ENCODE results near the gene ADGRG1.

The ADGRG1 gene

GRCh38 chr16:57644383-57645014 lies 16.1 kb downstream of the ADGRG1 start:
- no peak overlapping the region; a peak in 1 of 4 replicates for H3K4me3 ChIP-seq (ENCODE audit: low read depth in 1 of 2, low read length in 2 of 2)
- H3K27ac ChIP-seq (ENCODE audit: low read length) = peak overlapping the region; percentile 86
- no peak overlapping the region; the same call in 1 of the 2 replicates for H3K9ac ChIP-seq (ENCODE audit: low read depth, low read length)
- H2AFZ ChIP-seq (ENCODE audit: low read depth, low read length) = no peak overlapping the region
- H4K20me1 ChIP-seq (ENCODE audit: insufficient read depth, low read length) = no peaks in the 10 kb centered on the region
- peaks cover 64% of the 10 kb centered on the region for H3K4me1 ChIP-seq (ENCODE audit: insufficient read depth, low read length)
- peak overlapping the region; percentile 30; the same call in 1 of the 2 replicates for H3K4me2 ChIP-seq (ENCODE audit: insufficient read depth, low read length)
- ATAC-seq (ENCODE audit: insufficient read depth, low read depth) (no peak), DNase-seq (no peak)
- TF ChIP-seq CTCF (IDR thresholded peaks at IDR 0.05; ENCODE audit: borderline replicate concordance, extremely low read depth, low read length, poor library complexity, severe bottlenecking) = no peak
- TF ChIP-seq EZH2 (IDR thresholded peaks at IDR 0.05; ENCODE audit: borderline replicate concordance, low read depth, low read length, severe bottlenecking) = no peak
- no peaks in the 10 kb centered on the region for H3K27me3 ChIP-seq (ENCODE audit: insufficient read depth, low read length, poor library complexity)
- H3K9me3 ChIP-seq (ENCODE audit: insufficient read depth, low read length, severe bottlenecking) = no peaks in the 10 kb centered on the region
- no peaks in the 10 kb centered on the region for H3K36me3 ChIP-seq (ENCODE audit: insufficient read depth, low read length)
- H3K79me2 ChIP-seq (ENCODE audit: insufficient read depth, low read length) = no peaks in the 10 kb centered on the region

DNA sequence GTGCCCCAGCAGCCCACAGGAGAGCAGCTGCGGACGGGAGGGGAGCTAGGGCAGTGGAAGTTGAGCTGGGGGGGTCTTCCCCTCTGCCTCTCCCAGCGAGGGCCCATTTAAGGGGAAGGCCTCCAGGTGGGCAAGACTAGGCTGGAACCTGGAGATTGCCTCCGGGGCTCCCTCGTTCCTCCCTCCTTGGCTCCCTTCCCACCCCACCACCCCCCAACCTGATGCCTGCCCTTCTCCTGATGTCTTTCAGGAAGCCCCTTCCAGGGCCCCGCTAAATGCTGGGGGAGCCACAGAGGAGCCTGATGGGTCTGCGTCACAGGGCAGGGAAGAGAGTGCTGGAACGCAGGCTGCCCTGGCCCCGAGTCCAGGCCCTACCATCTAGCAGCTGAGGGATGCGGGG lies 16.7 kb downstream of the ADGRG1 start:
- ATAC-seq (ENCODE audit: insufficient read depth, low read depth) = no peak
- Histone ChIP-seq H3K4me3 (ENCODE audit: low read depth in 1 of 2, low read length in 2 of 2) (no peak overlapping the region), H3K9ac (ENCODE audit: low read depth, low read length) (no peak overlapping the region), H3K27me3 (ENCODE audit: insufficient read depth, low read length, poor library complexity) (no peaks in the 10 kb centered on the region), H4K20me1 (ENCODE audit: insufficient read depth, low read length) (no peaks in the 10 kb centered on the region), H3K9me3 (ENCODE audit: insufficient read depth, low read length, severe bottlenecking) (no peaks in the 10 kb centered on the region), H2AFZ (ENCODE audit: low read depth, low read length) (no peak overlapping the region), H3K36me3 (ENCODE audit: insufficient read depth, low read length) (no peaks in the 10 kb centered on the region), H3K27ac (ENCODE audit: low read length) (peak overlapping the region; percentile 86), H3K79me2 (ENCODE audit: insufficient read depth, low read length) (no peaks in the 10 kb centered on the region), H3K4me2 (ENCODE audit: insufficient read depth, low read length) (no peak overlapping the region), H3K4me1 (ENCODE audit: insufficient read depth, low read length) (peaks cover 59% of the 10 kb centered on the region)
- peak; percentile 35 for DNase-seq
- TF ChIP-seq CTCF (IDR thresholded peaks at IDR 0.05; ENCODE audit: borderline replicate concordance, extremely low read depth, low read length, poor library complexity, severe bottlenecking) = no peak
- no peak for TF ChIP-seq EZH2 (IDR thresholded peaks at IDR 0.05; ENCODE audit: borderline replicate concordance, low read depth, low read length, severe bottlenecking)

DNA sequence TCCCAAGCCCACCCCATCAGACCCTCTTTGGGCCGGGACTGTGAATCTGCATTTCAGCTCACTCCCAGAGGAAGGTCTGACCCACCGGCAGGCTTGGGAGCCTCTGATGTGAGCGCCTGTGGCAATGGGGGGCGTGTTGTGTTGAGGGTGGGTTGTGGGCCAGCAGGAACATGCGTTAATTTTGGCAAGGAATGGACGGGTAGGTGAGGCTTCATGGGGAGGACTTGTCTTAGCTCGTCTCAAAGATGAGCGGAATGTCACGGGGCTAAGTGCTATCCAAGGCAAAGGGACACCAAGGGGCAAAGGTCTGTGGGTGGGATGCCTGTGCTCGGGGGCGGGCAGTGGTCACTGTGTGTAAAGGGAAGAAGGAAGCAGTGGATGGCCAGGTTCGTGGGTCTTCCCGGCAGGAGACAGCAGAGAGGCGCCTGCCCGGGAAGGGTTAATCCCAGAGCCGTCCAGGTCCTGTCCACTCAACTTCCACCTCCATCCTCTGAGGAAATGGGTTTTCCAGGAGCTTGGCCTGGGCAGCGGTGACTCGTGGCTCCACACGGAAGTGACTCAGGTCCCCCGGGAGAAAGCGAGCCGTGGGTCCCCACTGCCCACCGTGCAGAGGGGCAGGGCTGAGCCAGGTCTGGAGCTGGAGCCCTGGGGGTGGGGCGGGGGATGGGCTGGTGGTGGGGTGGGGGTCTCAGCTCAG lies 17.4 kb downstream of the ADGRG1 start:
- H3K9ac ChIP-seq (ENCODE audit: low read depth, low read length) = no peak overlapping the region
- no peak for DNase-seq
- H3K79me2 ChIP-seq (ENCODE audit: insufficient read depth, low read length) = no peaks in the 10 kb centered on the region
- H2AFZ ChIP-seq (ENCODE audit: low read depth, low read length) = no peak overlapping the region
- H3K4me2 ChIP-seq (ENCODE audit: insufficient read depth, low read length) = no peak overlapping the region
- H3K27me3 ChIP-seq (ENCODE audit: insufficient read depth, low read length, poor library complexity) = no peaks in the 10 kb centered on the region
- no peaks in the 10 kb centered on the region for H3K36me3 ChIP-seq (ENCODE audit: insufficient read depth, low read length)
- no peak overlapping the region for H3K4me3 ChIP-seq (ENCODE audit: low read depth in 1 of 2, low read length in 2 of 2)
- ATAC-seq (ENCODE audit: insufficient read depth, low read depth) = no peak
- H4K20me1 ChIP-seq (ENCODE audit: insufficient read depth, low read length) = no peaks in the 10 kb centered on the region
- TF ChIP-seq CTCF (IDR thresholded peaks at IDR 0.05; ENCODE audit: borderline replicate concordance, extremely low read depth, low read length, poor library complexity, severe bottlenecking) = no peak
- TF ChIP-seq EZH2 (IDR thresholded peaks at IDR 0.05; ENCODE audit: borderline replicate concordance, low read depth, low read length, severe bottlenecking) = no peak
- peak overlapping the region; percentile 86 for H3K27ac ChIP-seq (ENCODE audit: low read length)
- no peaks in the 10 kb centered on the region for H3K9me3 ChIP-seq (ENCODE audit: insufficient read depth, low read length, severe bottlenecking)
- peaks cover 59% of the 10 kb centered on the region for H3K4me1 ChIP-seq (ENCODE audit: insufficient read depth, low read length)

Measured in DND-41 (cell line).